ENCODE data around the gene SULF2. TPM values are rescaled to one million over a fixed set of nuclear protein-coding genes. Genes with fewer than 3 reads are reported as not detected.

SULF2 gene
- total RNA-seq, 1 donor from 2014 or later, result 72.9 TPM

DNA sequence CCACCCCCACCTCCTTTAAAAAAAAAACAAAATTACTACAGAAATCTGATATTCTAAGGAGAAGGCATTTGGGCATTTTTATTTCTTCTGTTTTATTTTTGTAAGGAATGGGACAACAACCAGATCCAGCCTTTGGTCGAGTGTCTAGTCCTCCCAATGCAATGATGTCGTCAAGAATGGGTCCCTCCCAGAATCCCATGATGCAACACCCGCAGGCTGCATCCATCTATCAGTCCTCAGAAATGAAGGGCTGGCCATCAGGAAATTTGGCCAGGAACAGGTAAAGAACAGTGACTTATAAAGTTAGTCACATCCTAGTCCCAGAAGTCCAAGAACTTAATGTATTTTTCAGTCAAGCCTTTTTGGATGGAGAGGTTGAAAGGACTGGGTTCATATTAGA lies 133.0 kb downstream of the SULF2 start:
- DNase-seq (ENCODE audit: low read depth in 2 of 2), result no peak

DNA sequence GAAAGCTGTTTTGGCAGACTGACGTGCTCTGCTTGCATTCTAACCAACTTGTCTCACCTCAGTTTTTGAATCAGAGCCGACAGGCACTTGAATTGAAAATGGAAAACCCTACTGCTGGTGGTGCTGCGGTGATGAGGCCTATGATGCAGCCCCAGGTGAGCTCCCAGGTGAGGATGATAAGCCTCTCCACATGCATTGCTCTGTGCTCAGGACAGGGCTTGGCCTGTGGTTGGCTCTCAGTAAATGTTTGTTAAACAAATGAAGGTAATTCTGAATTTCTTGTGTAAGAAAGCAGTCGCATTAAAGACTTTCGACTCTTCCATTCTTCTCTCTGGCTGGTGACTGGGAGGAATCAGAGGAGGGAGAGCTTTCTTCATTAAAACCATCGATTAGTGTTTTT lies 136.3 kb downstream of the SULF2 start:
- DNase-seq (ENCODE audit: low read depth in 2 of 2), result no peak

GRCh38 chr20:47647994-47648393 lies 137.3 kb downstream of the SULF2 start:
- no peak for DNase-seq (ENCODE audit: low read depth in 2 of 2)

DNA sequence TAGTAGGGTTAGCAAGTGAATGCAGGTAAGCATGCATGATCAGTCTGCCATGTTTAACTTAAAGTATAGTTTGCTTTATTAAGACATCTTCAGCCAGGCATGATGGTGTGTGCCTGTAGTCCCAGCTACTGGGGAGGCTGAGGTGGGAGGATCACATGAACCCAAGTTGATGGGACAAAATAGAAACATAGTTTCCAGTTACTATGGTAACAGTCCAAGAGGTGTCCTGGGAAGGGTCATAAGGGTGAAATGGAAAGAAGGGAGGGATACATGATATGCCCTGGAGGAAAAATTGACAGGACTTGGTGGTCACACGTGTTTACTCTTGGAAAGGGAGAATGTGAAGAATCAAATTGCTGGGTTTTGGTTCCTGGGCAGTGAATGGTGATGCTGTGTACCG lies 139.6 kb downstream of the SULF2 start:
- DNase-seq (ENCODE audit: low read depth in 2 of 2), result no peak

GRCh38 chr20:47642624-47643023 lies 142.7 kb downstream of the SULF2 start:
- DNase-seq (ENCODE audit: low read depth in 2 of 2), result no peak

GRCh38 chr20:47642118-47642517 lies 143.2 kb downstream of the SULF2 start:
- no peak for DNase-seq (ENCODE audit: low read depth in 2 of 2)

DNA sequence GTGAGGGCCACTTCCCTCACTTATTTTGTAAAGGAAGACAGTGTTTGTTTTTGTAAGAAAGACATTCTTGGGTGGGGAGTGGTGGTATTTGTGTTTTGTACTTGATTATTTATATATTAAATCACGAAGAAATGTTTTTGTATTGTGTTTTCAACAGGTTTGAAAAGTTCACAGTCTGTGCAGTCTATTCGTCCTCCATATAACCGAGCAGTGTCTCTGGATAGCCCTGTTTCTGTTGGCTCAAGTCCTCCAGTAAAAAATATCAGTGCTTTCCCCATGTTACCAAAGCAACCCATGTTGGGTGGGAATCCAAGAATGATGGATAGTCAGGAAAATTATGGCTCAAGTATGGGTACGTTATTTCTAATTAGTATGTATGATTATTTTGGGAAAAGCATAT lies 146.4 kb downstream of the SULF2 start:
- peak; percentile 20 to 58 for DNase-seq (ENCODE audit: low read depth in 2 of 2)

DNA sequence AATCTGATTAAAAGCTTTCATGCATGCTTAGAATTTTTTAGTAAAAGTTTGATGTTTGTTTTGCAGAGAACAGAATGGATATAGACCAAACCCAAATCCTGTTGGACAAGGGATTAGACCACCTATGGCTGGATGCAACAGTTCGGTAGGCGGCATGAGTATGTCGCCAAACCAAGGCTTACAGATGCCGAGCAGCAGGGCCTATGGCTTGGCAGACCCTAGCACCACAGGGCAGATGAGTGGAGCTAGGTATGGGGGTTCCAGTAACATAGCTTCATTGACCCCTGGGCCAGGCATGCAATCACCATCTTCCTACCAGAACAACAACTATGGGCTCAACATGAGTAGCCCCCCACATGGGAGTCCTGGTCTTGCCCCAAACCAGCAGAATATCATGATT lies 150.0 kb downstream of the SULF2 start:
- no peak for DNase-seq (ENCODE audit: low read depth in 2 of 2)

- DNase-seq (ENCODE audit: low read depth in 2 of 2), result no peak
Measured at GRCh38 chr20:47631078-47631477, 154.2 kb downstream of the SULF2 start.

- DNase-seq (ENCODE audit: low read depth in 2 of 2), result no peak
Measured at GRCh38 chr20:47629907-47630306, 155.4 kb downstream of the SULF2 start.

DNA sequence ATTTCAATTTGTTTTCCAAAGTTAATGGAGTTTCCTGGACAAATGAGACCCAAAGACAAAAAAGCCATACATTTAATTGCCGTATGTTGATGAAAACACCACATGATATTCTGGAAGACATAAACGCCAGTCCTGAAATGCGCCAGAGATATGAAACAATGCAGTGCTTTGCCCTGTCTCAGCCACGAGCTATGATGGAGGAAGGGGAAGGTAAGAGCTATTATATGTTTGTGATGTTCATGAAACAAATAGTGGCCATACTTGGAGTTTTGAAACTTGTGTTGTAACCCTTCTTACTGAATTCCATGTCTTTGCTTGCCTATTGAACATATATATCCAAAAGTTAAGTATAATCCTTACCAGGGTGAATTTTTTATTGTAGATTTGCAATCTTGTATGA lies 157.7 kb downstream of the SULF2 start:
- DNase-seq (ENCODE audit: low read depth in 2 of 2), result no peak

DNA sequence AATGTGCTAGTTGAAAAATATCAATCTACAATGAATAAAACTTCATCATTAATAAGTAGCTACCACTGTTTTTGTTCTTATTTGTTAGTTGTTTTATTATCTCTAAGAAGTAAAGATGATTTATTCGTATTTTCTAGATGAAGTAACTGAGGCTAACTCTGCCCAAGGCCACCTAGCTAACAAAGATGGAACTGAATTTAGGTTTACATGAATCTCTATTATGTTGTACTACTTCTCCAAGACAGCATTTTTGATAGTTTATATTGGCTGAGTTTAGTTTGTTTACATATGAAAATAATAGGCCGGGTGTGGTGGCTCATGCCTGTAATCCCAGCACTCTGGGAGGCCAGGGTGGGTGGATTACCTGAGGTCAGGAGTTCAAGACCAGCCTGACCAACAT lies 162.1 kb downstream of the SULF2 start:
- DNase-seq (ENCODE audit: low read depth in 2 of 2), result no peak

GRCh38 chr20:47622118-47622665 lies 163.1 kb downstream of the SULF2 start:
- DNase-seq (ENCODE audit: low read depth in 2 of 2), result peak in 1 of 2 donors; percentile 29

- DNase-seq (ENCODE audit: low read depth in 2 of 2), result peak; percentile 60 to 75
Measured at GRCh38 chr20:47620808-47621805, 164.2 kb downstream of the SULF2 start.

GRCh38 chr20:47618479-47618878 lies 166.8 kb downstream of the SULF2 start:
- DNase-seq (ENCODE audit: low read depth in 2 of 2), result no peak

- no peak for DNase-seq (ENCODE audit: low read depth in 2 of 2)
Measured at GRCh38 chr20:47614703-47615309, 170.5 kb downstream of the SULF2 start.

GRCh38 chr20:47612670-47613069 lies 172.6 kb downstream of the SULF2 start:
- no peak for DNase-seq (ENCODE audit: low read depth in 2 of 2)

DNA sequence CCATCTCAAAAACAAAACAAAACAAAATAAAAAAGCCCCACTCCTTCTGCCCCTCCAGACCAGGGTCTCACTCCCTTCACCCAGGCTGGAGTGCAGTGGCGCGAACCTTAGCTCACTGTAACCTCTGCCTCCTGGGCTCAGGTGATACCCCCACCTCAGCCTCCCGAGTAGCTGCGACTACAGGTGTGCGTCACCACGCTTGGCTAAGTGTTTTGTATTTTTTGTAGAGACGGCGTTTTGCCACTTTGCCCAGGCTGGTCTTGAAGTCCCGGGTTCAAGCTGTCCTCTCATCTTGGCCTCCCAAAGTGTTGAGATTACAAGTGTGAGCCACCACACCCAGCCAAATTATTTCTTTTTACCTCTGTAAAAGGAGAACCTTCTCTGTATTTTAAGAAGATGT lies 173.5 kb downstream of the SULF2 start:
- DNase-seq (ENCODE audit: low read depth in 2 of 2), result no peak

- peak in 1 of 2 donors; percentile 5 for DNase-seq (ENCODE audit: low read depth in 2 of 2)
Measured at GRCh38 chr20:47610945-47611250, 174.4 kb downstream of the SULF2 start.

DNA sequence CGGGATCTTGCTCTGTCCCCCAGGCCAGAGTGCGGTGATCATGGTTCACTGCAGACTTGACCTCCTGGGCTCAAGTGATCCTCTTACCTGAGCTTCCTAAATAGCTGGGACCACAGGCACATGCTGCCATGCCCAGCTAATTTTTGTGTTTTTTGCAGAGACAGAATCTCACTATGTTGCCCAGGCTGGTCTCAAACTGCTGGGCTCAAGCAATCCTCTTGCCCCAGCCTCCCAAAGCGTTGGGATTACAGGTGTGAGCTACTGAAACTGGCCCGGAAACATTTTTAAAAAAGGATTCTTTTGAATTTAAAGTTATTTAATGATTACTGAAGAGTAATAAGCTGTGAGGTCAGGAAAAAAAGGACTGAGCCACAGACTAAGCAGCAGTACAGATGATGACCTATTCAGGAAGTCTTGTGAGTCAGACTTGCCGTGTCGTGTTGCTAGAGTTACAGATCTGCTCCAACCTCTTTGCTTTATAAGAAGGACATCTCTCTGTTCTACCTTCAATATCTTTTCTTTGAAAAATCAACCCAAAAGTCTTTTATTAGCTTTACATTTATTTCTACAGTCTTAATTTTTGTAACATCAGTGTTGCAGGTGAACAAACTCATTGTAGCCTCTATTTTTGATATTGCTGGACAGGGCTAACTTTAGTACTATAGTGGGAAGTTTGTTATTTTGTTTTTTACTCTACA lies 174.9 kb downstream of the SULF2 start:
- DNase-seq (ENCODE audit: low read depth in 2 of 2), result peak; percentile 34 to 94

GRCh38 chr20:47609001-47609400 lies 176.3 kb downstream of the SULF2 start:
- no peak for DNase-seq (ENCODE audit: low read depth in 2 of 2)
